ENCODE measurements around the gene RAB11FIP3. TPM values are rescaled to one million over a fixed set of nuclear protein-coding genes. Genes with fewer than 3 reads are reported as not detected.
A peak's percentile ranks its signal among the peaks of the same experiment; 100 is the strongest.

The RAB11FIP3 gene
- total and polyA plus RNA-seq, 2 of the 13 experiments (the other 11 are each of a cell fraction or from before 2014, with no cell fraction given), result 34.3 to 57.6 TPM

GRCh38 chr16:502179-502943 is 76.9 kb downstream of the RAB11FIP3 start (continued):
- TF ChIP-seq ZBTB10 (CRISPR knock-in tag; IDR thresholded peaks at IDR 0.05; ENCODE audit: borderline replicate concordance), result no peak; the same call in 1 of the 2 replicates
- peak; percentile 87 for TF ChIP-seq ZNF121 (CRISPR knock-in tag; IDR thresholded peaks at IDR 0.05)
- no peak for TF ChIP-seq ZNF557 (CRISPR knock-in tag; IDR thresholded peaks at IDR 0.05)
- no peak for TF ChIP-seq ZNF546 (CRISPR knock-in tag; conservative IDR thresholded peaks at IDR 0.05)
- peak; percentile 53; the same call in 1 of the 2 replicates for TF ChIP-seq KLF11 (CRISPR knock-in tag; IDR thresholded peaks at IDR 0.05)
- TF ChIP-seq KDM3A (CRISPR knock-in tag; IDR thresholded peaks at IDR 0.05; ENCODE audit: low read depth), result 0 out of 2 replicates have a peak, but pooled peaks have one; percentile 15
- peak; percentile 73; the same call in 1 of the 2 replicates for TF ChIP-seq YEATS4 (CRISPR knock-in tag; IDR thresholded peaks at IDR 0.05; ENCODE audit: borderline replicate concordance)
- TF ChIP-seq PBX3 (CRISPR knock-in tag; IDR thresholded peaks at IDR 0.05; ENCODE audit: borderline replicate concordance), result no peak
- TF ChIP-seq ZNF891 (CRISPR knock-in tag; IDR thresholded peaks at IDR 0.05), result peak; percentile 84; the same call in 1 of the 2 replicates
- TF ChIP-seq ZSCAN5A (CRISPR knock-in tag; IDR thresholded peaks at IDR 0.05; ENCODE audit: borderline replicate concordance), result no peak
- no peak for TF ChIP-seq ZNF276 (CRISPR knock-in tag; IDR thresholded peaks at IDR 0.05; ENCODE audit: low read depth)
- TF ChIP-seq ZBTB26 (CRISPR knock-in tag; IDR thresholded peaks at IDR 0.05; ENCODE audit: borderline replicate concordance), result 0 out of 2 replicates have a peak, but pooled peaks have one; percentile 52
- TF ChIP-seq CHD2 (IDR thresholded peaks at IDR 0.05; ENCODE audit: low read depth, low read length), result 0 out of 2 replicates have a peak, but pooled peaks have one; percentile 20
- TF ChIP-seq TFDP2 (CRISPR knock-in tag; IDR thresholded peaks at IDR 0.05), result no peak
